Mesothelial cell of epicardium (in vitro differentiated cells): ENCODE measurements around the gene FAM120A. TPM values are rescaled to one million over a fixed set of nuclear protein-coding genes. Genes with fewer than 3 reads are reported as not detected.

Source experiments
- DNase-seq, 2 experiments: peaks; one replicate each; pipeline ENCODE4 v3.0.0; 2021; ENCODE audit warnings: low spot score in 2 of 2; ENCODE audit not compliant: unreplicated experiment in 2 of 2
- H3K27ac Mint-ChIP-seq: 2 replicates; pipeline ENCODE4 v1.8.0; 2021; ENCODE audit warnings: mixed read lengths
- H3K27me3 Mint-ChIP-seq: 2 replicates; pipeline ENCODE4 v1.8.0; 2021; ENCODE audit warnings: low read depth, mixed read lengths
- H3K36me3 Mint-ChIP-seq: 2 replicates; pipeline ENCODE4 v1.8.0; 2021; ENCODE audit warnings: mixed read lengths
- H3K4me1 Mint-ChIP-seq: 2 replicates; pipeline ENCODE4 v1.8.0; 2021; ENCODE audit warnings: mixed read lengths
- H3K4me3 Mint-ChIP-seq: 2 replicates; pipeline ENCODE4 v1.8.0; 2021; ENCODE audit warnings: mild to moderate bottlenecking, moderate library complexity, mixed read lengths
- H3K9me3 Mint-ChIP-seq: 2 replicates; pipeline ENCODE4 v1.8.0; 2021; ENCODE audit warnings: mixed read lengths
- CTCF ChIP-seq: fragments of 200-600 bp; sonication (generic); IDR thresholded peaks from one replicate; pipeline ENCODE4 v1.5.0; 2021; ENCODE audit warnings: antibody characterized with exemption; ENCODE audit not compliant: unreplicated experiment
- total RNA-seq: library from RNA; stranded (reverse); gene quantifications from 3 replicates; pipeline ENCODE4 v1.2.1, GENCODE V29; 2021

Gene FAM120A
- 58.9 to 62.0 TPM (median 59.4 TPM) in 3 replicates for total RNA-seq

GRCh38 chr9:93450945-93451815, at the start of gene FAM120A:
FAM120A (plus strand) TSS chr9:93451685; CDS start chr9:93451916, 231 bp downstream.
- peak within 1 kb of the TSS; percentile 96 for H3K27ac Mint-ChIP-seq

GRCh38 chr9:93406371-93406770, 45.1 kb upstream of the FAM120A start:
- no peak for DNase-seq
- peaks cover 13% of the 10 kb centered on the region for H3K27me3 Mint-ChIP-seq
- H3K4me3 Mint-ChIP-seq, result no peak overlapping the region
- no peak for TF ChIP-seq CTCF
- H3K36me3 Mint-ChIP-seq, result no peaks in the 10 kb centered on the region
- no peaks in the 10 kb centered on the region for H3K9me3 Mint-ChIP-seq
- peaks cover 3% of the 10 kb centered on the region for H3K4me1 Mint-ChIP-seq
- no peak overlapping the region for H3K27ac Mint-ChIP-seq

More at GRCh38 chr9:93450945-93451815, at the start of gene FAM120A:
- no peaks in the 10 kb centered on the region for H3K27me3 Mint-ChIP-seq
- H3K4me1 Mint-ChIP-seq, result peaks cover 21% of the 10 kb centered on the region
- H3K36me3 Mint-ChIP-seq, result peaks cover 11% of the 10 kb centered on the region
- DNase-seq, result peak; percentile 51 to 71
- no peaks in the 10 kb centered on the region for H3K9me3 Mint-ChIP-seq
- peak within 1 kb of the TSS; percentile 93 for H3K4me3 Mint-ChIP-seq
- TF ChIP-seq CTCF, result no peak

- Mint-ChIP-seq H3K4me3 (no peak overlapping the region), H3K36me3 (peaks cover 4% of the 10 kb centered on the region), H3K27ac (no peak overlapping the region), H3K27me3 (peaks cover 20% of the 10 kb centered on the region), H3K9me3 (peaks cover 20% of the 10 kb centered on the region), H3K4me1 (no peaks in the 10 kb centered on the region)
- no peak for TF ChIP-seq CTCF
- DNase-seq, result no peak
These were observed 38.0 kb upstream of the FAM120A start for GRCh38 chr9:93413530-93413929.

GRCh38 chr9:93415176-93415690, 36.3 kb upstream of the FAM120A start:
- peaks cover 17% of the 10 kb centered on the region for H3K27me3 Mint-ChIP-seq
- H3K36me3 Mint-ChIP-seq, result peaks cover 8% of the 10 kb centered on the region
- H3K4me3 Mint-ChIP-seq, result no peak overlapping the region
- DNase-seq, result no peak
- H3K4me1 Mint-ChIP-seq, result no peaks in the 10 kb centered on the region
- TF ChIP-seq CTCF, result no peak
- H3K27ac Mint-ChIP-seq, result no peak overlapping the region
- peaks cover 28% of the 10 kb centered on the region for H3K9me3 Mint-ChIP-seq

GRCh38 chr9:93416530-93417235, 34.8 kb upstream of the FAM120A start:
- no peak for TF ChIP-seq CTCF
- H3K36me3 Mint-ChIP-seq, result peaks cover 8% of the 10 kb centered on the region
- H3K9me3 Mint-ChIP-seq, result peaks cover 28% of the 10 kb centered on the region
- H3K4me3 Mint-ChIP-seq, result no peak overlapping the region
- no peaks in the 10 kb centered on the region for H3K4me1 Mint-ChIP-seq
- no peak overlapping the region for H3K27ac Mint-ChIP-seq
- H3K27me3 Mint-ChIP-seq, result peaks cover 12% of the 10 kb centered on the region
- no peak for DNase-seq
